GM21576 (cell line): ENCODE results near the gene UPB1.
"Not testable (repeated sequence)": the region's sequence is repeated elsewhere in the genome, so short reads cannot be mapped to it uniquely, and the experiment has no call there.

ENCODE experiments used
- ATAC-seq: cut with Tn5 transposase; IDR thresholded peaks from one replicate; pipeline ENCODE4 v1.9.1; 2021; ENCODE audit warnings: mild to moderate bottlenecking, moderate library complexity; ENCODE audit not compliant: unreplicated experiment

The UPB1 gene

GRCh38 chr22:24474649-24475255 lies 20.4 kb upstream of the UPB1 start:
- no peak for ATAC-seq

GRCh38 chr22:24481641-24482040 lies 13.5 kb upstream of the UPB1 start:
- ATAC-seq: no peak

GRCh38 chr22:24482575-24482974 lies 12.6 kb upstream of the UPB1 start:
- ATAC-seq: no peak

- no peak for ATAC-seq
Measured at GRCh38 chr22:24482998-24483397, 12.1 kb upstream of the UPB1 start.

- no peak for ATAC-seq
Measured at GRCh38 chr22:24483976-24484545, 11.1 kb upstream of the UPB1 start.

GRCh38 chr22:24485170-24485569 lies 10.0 kb upstream of the UPB1 start:
- ATAC-seq: no peak

GRCh38 chr22:24485608-24486007 lies 9.5 kb upstream of the UPB1 start:
- no peak for ATAC-seq

GRCh38 chr22:24486501-24486921 lies 8.6 kb upstream of the UPB1 start:
- ATAC-seq: no peak

GRCh38 chr22:24489011-24489410 lies 6.1 kb upstream of the UPB1 start:
- ATAC-seq: no peak

- not testable (repeated sequence) for ATAC-seq
Measured at GRCh38 chr22:24489434-24489833, 5.7 kb upstream of the UPB1 start.

GRCh38 chr22:24492391-24492790 lies 2.7 kb upstream of the UPB1 start:
- ATAC-seq: no peak

- no peak for ATAC-seq
Measured at GRCh38 chr22:24494167-24494527, 985 bp upstream of the UPB1 start.

- no peak for ATAC-seq
Measured at GRCh38 chr22:24495365-24495675, 188 bp downstream of the UPB1 start.

GRCh38 chr22:24496234-24496633 lies 1.1 kb downstream of the UPB1 start:
- ATAC-seq: no peak

- no peak for ATAC-seq
Measured at GRCh38 chr22:24496661-24497060, 1.5 kb downstream of the UPB1 start.

GRCh38 chr22:24497841-24498258 lies 2.7 kb downstream of the UPB1 start:
- ATAC-seq: no peak

- ATAC-seq: no peak
Measured at GRCh38 chr22:24498824-24499223, 3.7 kb downstream of the UPB1 start.

- ATAC-seq: no peak
Measured at GRCh38 chr22:24499706-24500276, 4.7 kb downstream of the UPB1 start.

- no peak for ATAC-seq
Measured at GRCh38 chr22:24500277-24500820, 5.2 kb downstream of the UPB1 start.

GRCh38 chr22:24501301-24502005 lies 6.3 kb downstream of the UPB1 start:
- no peak for ATAC-seq

- no peak for ATAC-seq
Measured at GRCh38 chr22:24502034-24502433, 6.9 kb downstream of the UPB1 start.

GRCh38 chr22:24502541-24502940 lies 7.4 kb downstream of the UPB1 start:
- ATAC-seq: no peak
